WI38 (cell line): ENCODE measurements around the gene MRPS27.

Source experiments
- H3K4me3 ChIP-seq: 2 replicates; pipeline ENCODE4 v1.5.1; 2011; ENCODE audit warnings: low read depth, mild to moderate bottlenecking, control low read depth, low read length
- TF ChIP-seq, protein P1 (sequence below): IDR thresholded peaks from 2 replicates; pipeline ENCODE4 v1.5.1; 2012; ENCODE audit warnings: low read depth, mild to moderate bottlenecking, control low read depth, low read length

Gene MRPS27

DNA sequence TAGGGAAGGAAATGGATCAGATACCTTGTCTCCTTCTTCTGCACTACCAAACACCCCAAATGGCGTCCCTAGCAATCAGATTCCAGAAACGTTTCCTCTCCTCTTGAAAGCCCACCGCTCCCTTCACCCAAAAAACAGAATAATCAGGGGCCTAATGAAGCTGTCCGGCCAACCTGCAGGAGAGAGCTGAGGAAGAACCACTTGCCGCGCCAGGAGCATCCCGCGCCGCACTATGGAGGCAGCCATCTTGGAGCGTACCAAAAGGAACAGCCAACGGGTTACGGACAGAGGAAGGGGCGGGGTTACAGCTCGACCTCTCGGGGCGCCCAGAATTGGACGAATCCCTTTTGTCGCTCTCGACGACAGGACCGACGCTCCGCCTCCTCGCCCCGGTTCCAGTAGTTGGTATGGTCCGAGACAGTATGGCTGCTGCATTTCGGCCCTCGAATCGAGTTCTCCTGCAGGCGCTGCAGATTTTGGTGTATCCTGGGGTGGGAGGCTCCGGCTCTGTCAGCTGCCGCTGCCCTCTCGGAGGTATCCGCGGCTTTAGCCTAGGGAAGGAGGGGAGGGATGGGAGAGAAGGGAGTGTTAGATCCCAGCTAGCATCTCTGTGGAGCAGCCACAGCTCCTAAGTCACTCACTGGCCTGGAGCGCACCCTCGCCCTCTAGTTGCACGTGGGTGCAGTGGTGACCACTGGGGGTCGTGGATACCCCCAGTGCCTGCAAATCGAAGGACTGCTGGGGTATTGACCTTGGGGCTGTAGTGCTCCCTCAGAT, at the start of gene MRPS27, which contains the start of gene PTCD2:
TSS of gene MRPS27 (minus strand) at position 265 of the 777 bp plus-strand sequence. CDS start at position 246, 19 bp downstream.
TSS of gene PTCD2 (plus strand) at position 398 of the 777 bp plus-strand sequence. CDS start at position 408, 10 bp downstream.
- H3K4me3 ChIP-seq = peak within 1 kb of the TSS; percentile 96
- TF ChIP-seq, protein P1, sequence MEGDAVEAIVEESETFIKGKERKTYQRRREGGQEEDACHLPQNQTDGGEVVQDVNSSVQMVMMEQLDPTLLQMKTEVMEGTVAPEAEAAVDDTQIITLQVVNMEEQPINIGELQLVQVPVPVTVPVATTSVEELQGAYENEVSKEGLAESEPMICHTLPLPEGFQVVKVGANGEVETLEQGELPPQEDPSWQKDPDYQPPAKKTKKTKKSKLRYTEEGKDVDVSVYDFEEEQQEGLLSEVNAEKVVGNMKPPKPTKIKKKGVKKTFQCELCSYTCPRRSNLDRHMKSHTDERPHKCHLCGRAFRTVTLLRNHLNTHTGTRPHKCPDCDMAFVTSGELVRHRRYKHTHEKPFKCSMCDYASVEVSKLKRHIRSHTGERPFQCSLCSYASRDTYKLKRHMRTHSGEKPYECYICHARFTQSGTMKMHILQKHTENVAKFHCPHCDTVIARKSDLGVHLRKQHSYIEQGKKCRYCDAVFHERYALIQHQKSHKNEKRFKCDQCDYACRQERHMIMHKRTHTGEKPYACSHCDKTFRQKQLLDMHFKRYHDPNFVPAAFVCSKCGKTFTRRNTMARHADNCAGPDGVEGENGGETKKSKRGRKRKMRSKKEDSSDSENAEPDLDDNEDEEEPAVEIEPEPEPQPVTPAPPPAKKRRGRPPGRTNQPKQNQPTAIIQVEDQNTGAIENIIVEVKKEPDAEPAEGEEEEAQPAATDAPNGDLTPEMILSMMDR = no peak

DNA sequence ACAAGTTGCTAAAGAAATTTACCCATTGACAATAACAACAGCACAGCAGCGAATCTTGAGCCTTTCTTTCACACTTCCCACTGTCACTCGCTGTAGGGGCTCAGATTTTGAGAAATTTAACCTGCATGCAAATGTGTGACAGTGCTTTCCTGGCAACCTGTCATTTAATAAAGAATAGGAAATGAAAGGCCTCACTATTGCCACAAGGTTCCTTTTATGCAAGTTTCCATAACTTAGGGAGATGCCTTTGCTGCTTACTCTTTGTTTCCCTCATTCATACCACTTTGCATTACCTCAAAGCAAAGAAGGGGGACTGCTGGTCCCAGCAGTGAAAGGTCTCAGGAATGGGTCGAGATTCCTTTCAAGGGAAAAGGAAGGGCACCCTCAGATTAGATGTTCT, 49.7 kb upstream of the MRPS27 start:
- TF ChIP-seq, protein P1 = no peak
- H3K4me3 ChIP-seq = no peak overlapping the region

DNA sequence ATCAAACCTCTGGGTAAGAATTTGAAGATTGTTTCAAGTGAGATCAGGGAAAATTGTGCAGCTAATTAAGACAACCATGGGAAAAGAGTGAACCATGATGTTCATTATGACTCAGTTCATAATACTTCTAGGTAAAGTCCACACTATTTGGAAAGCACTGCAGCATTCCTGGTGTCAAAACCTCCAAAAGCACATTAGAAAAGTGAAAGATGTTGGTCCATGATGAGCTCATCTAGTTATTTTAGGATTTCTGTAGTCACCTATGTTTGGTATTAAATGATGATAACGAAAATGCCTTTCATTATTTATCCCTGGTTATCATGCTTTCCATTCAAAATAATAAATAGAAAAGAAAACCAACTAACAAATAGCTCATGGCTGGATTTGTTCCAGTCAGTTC, 49.3 kb upstream of the MRPS27 start:
- no peak overlapping the region for H3K4me3 ChIP-seq
- TF ChIP-seq, protein P1 = no peak

DNA sequence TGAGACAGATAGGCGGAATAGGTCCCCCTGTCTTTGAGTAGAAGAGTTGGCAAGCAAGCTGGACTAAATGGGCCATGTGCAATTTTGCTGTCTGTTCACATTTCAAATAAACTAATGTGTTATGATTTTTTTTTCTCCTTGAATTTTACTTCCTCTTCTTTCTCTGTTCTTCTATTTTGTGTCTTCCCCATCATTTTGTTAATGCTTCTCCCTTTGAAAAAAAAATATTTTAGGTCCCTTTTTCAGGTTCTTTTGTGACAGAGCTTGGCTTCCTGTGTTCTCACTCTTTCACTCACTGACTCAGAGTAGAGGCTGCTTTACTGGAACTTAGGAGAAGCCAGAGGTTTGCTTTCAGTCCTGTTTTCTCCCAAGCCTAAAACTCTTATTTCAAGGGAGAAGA, 48.2 kb upstream of the MRPS27 start:
- H3K4me3 ChIP-seq = no peak overlapping the region
- TF ChIP-seq, protein P1 = no peak

DNA sequence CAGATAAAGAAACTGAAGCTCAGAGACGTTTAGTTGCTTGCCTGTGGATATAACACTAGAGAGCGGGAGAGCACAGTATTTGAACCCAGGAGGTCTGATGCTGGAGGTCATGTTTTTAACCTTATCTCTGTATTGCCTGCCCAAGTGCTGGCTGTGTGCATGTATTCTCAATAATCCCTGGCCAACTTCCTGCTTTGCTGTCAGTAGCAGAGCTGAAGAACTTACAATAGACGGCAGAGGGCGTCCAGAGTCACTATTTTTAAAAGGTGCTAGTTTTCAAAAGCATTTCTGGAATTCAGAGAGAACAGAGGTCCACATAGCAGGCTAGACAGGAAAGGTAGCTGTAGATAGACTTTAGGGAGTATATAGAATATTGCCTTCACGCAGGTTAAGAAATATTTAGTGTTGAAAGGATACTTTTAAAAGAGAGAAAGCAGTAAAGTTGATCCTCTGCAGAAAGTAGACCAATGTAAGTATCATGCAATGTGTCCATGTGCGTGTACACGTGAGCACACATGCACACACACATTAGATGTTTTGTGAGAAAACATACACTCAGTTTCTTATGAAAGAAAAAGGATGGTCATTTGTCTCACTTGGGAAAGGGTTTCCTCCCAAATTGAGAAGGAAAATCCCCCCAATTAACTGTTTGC, 46.4 kb upstream of the MRPS27 start:
- TF ChIP-seq, protein P1 = peak; percentile 57
- H3K4me3 ChIP-seq = no peak overlapping the region

DNA sequence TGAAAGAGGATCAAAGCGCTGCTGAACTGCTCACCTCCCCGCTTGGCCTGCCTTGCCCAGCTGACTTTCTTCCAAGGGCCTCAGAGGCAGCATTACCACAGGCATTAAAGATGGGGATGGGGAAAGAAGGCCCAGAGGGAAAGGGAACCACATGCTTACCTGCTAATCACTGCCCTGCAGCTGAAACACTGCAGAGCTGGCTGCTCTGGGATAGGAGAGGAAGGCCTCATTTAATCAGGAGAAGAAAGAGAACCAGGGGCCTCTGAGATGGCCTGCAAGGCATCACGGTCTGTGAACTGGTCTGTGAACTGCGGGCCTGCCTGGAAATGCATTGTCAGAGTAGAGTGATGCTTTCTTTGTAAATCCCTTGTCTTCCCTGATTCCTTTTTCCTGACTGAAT, 44.9 kb upstream of the MRPS27 start:
- TF ChIP-seq, protein P1 = no peak
- no peak overlapping the region for H3K4me3 ChIP-seq

DNA sequence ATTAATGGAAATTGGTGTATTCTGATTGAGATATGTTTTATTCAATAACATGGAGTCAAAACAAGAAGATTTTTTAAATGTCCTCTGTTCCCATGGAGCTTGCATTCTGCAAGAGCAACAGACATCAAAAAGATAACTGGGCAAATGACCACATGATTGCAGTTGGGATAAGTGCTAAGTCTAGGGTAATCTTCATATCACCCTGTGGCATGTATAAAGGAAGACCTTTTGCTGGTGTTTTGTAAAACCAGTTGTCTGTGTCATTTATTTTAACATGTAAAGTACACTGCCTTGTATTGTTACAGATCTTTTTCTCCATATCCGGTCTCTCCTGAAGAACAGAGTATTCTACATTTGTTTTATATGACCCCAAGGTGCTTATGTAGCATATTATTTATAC, 44.1 kb upstream of the MRPS27 start:
- no peak overlapping the region for H3K4me3 ChIP-seq
- TF ChIP-seq, protein P1 = no peak
